ENCODE results near the gene GCK. TPM values are rescaled to one million over a fixed set of nuclear protein-coding genes. Genes with fewer than 3 reads are reported as not detected.

Gene GCK
- total RNA-seq, 1 experiment from 2014 or later = not detected

DNA sequence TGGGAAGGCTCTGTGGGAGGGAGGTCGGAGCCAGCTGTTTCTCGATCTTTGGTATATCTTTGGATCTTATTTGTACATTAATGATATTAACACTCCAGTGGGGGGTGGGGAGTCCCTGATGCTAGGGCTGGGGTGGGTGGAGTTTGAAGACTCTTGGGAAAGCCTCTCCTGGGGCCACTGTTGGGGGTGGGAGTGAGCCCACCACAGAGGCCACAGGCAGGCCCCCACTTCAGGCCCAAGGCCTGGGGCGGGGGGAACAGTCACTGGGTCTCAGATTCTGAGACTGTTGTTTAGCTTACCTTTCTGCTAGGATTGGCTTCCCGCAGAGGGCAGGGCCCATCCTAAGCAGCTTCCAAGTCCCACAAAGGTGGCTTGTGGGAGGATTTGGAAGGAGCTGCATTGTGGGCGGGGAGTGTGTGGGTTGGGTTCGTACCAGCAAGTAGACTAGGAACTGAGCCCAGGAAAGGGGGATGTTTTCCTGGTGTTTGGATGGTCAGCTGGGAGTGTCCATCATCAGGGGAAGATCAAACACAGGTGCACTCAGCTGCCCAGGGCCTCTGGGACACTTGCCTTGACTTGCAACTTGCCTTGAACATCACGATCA is 23.4 kb upstream of the GCK start:
- H3K4me3 Mint-ChIP-seq (ENCODE audit: low read depth, unreplicated experiment) = no peak overlapping the region
- no TSS peak for BruUV-seq (replicated peaks)
- intact Hi-C loops (cut with micrococcal nuclease; ENCODE audit: unreplicated experiment) = no loop called here
- DNase-seq = no peak
- H3K27ac Mint-ChIP-seq (ENCODE audit: unreplicated experiment) = no peak overlapping the region
- H3K27me3 Mint-ChIP-seq (ENCODE audit: unreplicated experiment) = peaks cover 13% of the 10 kb centered on the region
- no peaks in the 10 kb centered on the region for H3K9me3 Mint-ChIP-seq (ENCODE audit: low read depth, unreplicated experiment)
- CTCF ChIA-PET = interaction anchor here (0.7 to 2.3 kb wide), 6 partner anchors 12 to 358 kb away, joined by 3 to 6 read pairs (median 3); partner anchors contain the start of gene YKT6
- no peaks in the 10 kb centered on the region for H3K4me1 Mint-ChIP-seq (ENCODE audit: low read depth, unreplicated experiment)
- peaks cover 27% of the 10 kb centered on the region for H3K36me3 Mint-ChIP-seq (ENCODE audit: insufficient read depth, unreplicated experiment)
- TF ChIP-seq CTCF (IDR thresholded peaks at IDR 0.05; ENCODE audit: unreplicated experiment) = no peak

DNA sequence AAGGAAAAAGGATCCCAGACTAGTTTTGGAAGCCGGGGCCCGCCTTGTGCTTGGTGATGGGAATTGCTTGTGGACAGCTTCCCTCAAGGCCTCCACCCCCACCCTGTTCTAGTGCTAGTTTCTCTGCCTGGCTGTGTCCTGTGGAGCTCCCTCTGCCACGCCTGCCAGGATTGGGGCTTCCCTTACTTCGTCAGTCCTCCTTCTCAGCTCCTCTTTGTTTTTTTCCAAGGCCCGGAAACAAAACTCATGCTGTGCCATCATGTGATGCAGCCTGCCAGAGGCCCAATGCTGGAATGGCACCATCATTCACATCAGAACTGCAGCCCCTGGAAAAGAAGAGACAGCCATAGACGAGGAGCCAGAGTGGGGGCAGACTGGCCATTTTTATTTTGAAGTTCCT is 22.8 kb upstream of the GCK start:
- H3K4me1 Mint-ChIP-seq (ENCODE audit: low read depth, unreplicated experiment) = no peaks in the 10 kb centered on the region
- no peak for TF ChIP-seq CTCF (IDR thresholded peaks at IDR 0.05; ENCODE audit: unreplicated experiment)
- no peak overlapping the region for H3K4me3 Mint-ChIP-seq (ENCODE audit: low read depth, unreplicated experiment)
- no peak for DNase-seq
- H3K9me3 Mint-ChIP-seq (ENCODE audit: low read depth, unreplicated experiment) = no peaks in the 10 kb centered on the region
- H3K27ac Mint-ChIP-seq (ENCODE audit: unreplicated experiment) = no peak overlapping the region
- H3K27me3 Mint-ChIP-seq (ENCODE audit: unreplicated experiment) = peaks cover 6% of the 10 kb centered on the region
- CTCF ChIA-PET = interaction anchor here (0.7 to 2.3 kb wide), 4 partner anchors 12 to 359 kb away, joined by 3 to 6 read pairs (median 4); partner anchors contain the start of gene YKT6
- BruUV-seq (replicated peaks) = no TSS peak
- intact Hi-C loops (cut with micrococcal nuclease; ENCODE audit: unreplicated experiment) = no loop called here
- H3K36me3 Mint-ChIP-seq (ENCODE audit: insufficient read depth, unreplicated experiment) = peaks cover 27% of the 10 kb centered on the region

- BruUV-seq (replicated peaks) = no TSS peak
Observed at GRCh38 chr7:44211126-44211675, 22.0 kb upstream of the GCK start.

DNA sequence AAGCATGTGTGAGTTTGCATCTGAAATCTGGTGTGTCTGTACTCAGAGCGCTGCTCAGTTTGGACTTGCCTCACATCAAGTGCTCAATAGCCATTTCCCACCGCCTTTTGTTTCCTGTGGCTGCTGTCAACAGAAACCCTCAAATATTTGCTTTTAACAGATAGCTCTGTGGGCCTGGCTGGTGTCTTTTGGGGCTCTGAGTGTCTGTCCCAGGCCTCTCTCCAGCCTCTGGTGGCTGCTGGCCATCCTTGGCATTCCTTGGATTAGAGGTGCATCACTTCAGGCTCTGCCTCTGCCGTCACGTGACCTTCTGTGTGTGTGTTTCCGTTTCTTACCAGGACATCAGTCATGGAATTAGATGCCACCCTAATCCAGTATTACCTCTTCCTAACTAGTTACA is 20.9 kb upstream of the GCK start:
- no peaks in the 10 kb centered on the region for H3K4me1 Mint-ChIP-seq (ENCODE audit: low read depth, unreplicated experiment)
- TF ChIP-seq CTCF (IDR thresholded peaks at IDR 0.05; ENCODE audit: unreplicated experiment) = no peak
- H3K4me3 Mint-ChIP-seq (ENCODE audit: low read depth, unreplicated experiment) = no peak overlapping the region
- no peaks in the 10 kb centered on the region for H3K27me3 Mint-ChIP-seq (ENCODE audit: unreplicated experiment)
- intact Hi-C loops (cut with micrococcal nuclease; ENCODE audit: unreplicated experiment) = no loop called here
- BruUV-seq (replicated peaks) = no TSS peak
- CTCF ChIA-PET = no interaction called here
- no peak for DNase-seq
- no peaks in the 10 kb centered on the region for H3K9me3 Mint-ChIP-seq (ENCODE audit: low read depth, unreplicated experiment)
- no peak overlapping the region for H3K27ac Mint-ChIP-seq (ENCODE audit: unreplicated experiment)
- H3K36me3 Mint-ChIP-seq (ENCODE audit: insufficient read depth, unreplicated experiment) = peaks cover 27% of the 10 kb centered on the region

More at GRCh38 chr7:44211126-44211675, 22.0 kb upstream of the GCK start:
- TF ChIP-seq CTCF (IDR thresholded peaks at IDR 0.05; ENCODE audit: unreplicated experiment) = no peak
- Mint-ChIP-seq H3K4me3 (ENCODE audit: low read depth, unreplicated experiment) (no peak overlapping the region), H3K27ac (ENCODE audit: unreplicated experiment) (no peak overlapping the region), H3K4me1 (ENCODE audit: low read depth, unreplicated experiment) (no peaks in the 10 kb centered on the region), H3K9me3 (ENCODE audit: low read depth, unreplicated experiment) (no peaks in the 10 kb centered on the region), H3K27me3 (ENCODE audit: unreplicated experiment) (no peaks in the 10 kb centered on the region), H3K36me3 (ENCODE audit: insufficient read depth, unreplicated experiment) (peaks cover 27% of the 10 kb centered on the region)
- CTCF ChIA-PET = no interaction called here
- DNase-seq = no peak
- intact Hi-C loops (cut with micrococcal nuclease; ENCODE audit: unreplicated experiment) = no loop called here

All from Calu3 (cell line).